A549 (cell line): ENCODE data around the gene ADGRD1.

Experiments
- CHD2 ChIP-seq: fragments of 150-350 bp; IDR thresholded peaks from 2 replicates; pipeline ENCODE4 v1.6.1; 2014; ENCODE audit warnings: low read length; ENCODE audit not compliant: partially characterized antibody
- CTCF ChIP-seq: fragments of >200 bp; sonication (Bioruptor Twin); formaldehyde crosslinking; IDR thresholded peaks from 3 replicates; pipeline ENCODE4 v1.5.1; 2016
- EHMT2 ChIP-seq: fragments of 200-600 bp; sonication (generic); IDR thresholded peaks from 2 replicates; pipeline ENCODE4 v1.6.1; 2016; ENCODE audit warnings: antibody characterized with exemption, low read depth, mild to moderate bottlenecking, moderate library complexity
- EP300 ChIP-seq, 2 experiments: fragments of >200 bp; sonication (Bioruptor Twin); formaldehyde crosslinking; IDR thresholded peaks; 2 replicates in 1 of 2; 3 replicates in 1 of 2; pipeline ENCODE4 v1.6.1; 2016 to 2017
- JUN ChIP-seq, 2 experiments: fragments of >200 bp; sonication (Bioruptor Twin); formaldehyde crosslinking; IDR thresholded peaks; 2 replicates in 1 of 2; 3 replicates in 1 of 2; pipeline ENCODE4 v1.6.1; 2016 to 2017
- POLR2A ChIP-seq: IDR thresholded peaks from 2 replicates; pipeline ENCODE4 v1.6.1; 2012; ENCODE audit warnings: mild to moderate bottlenecking, low read length
- RCOR1 ChIP-seq: fragments of 150-350 bp; IDR thresholded peaks from 2 replicates; pipeline ENCODE4 v1.6.1; 2014; ENCODE audit warnings: antibody characterized with exemption, low read length, low read depth
- SMC3 ChIP-seq: fragments of >200 bp; sonication (Bioruptor Twin); formaldehyde crosslinking; IDR thresholded peaks from 3 replicates; pipeline ENCODE4 v1.6.1; 2018; ENCODE audit warnings: inconsistent platforms
- TP53 ChIP-seq: fragments of 250-450 bp; sonication (Bioruptor Pico); IDR thresholded peaks from 2 replicates; pipeline ENCODE4 v1.5.0; 2021; ENCODE audit warnings: mild to moderate bottlenecking, moderate library complexity
- TF ChIP-seq, protein P1 (sequence below): IDR thresholded peaks from 2 replicates; pipeline ENCODE4 v1.6.1; 2012
- TF ChIP-seq, protein P2 (sequence below): IDR thresholded peaks from 2 replicates; pipeline ENCODE4 v1.6.1; 2012
- TF ChIP-seq, protein P3 (sequence below): fragments of 250-450 bp; sonication (Bioruptor Pico); IDR thresholded peaks from 2 replicates; pipeline ENCODE4 v1.5.0; 2021; ENCODE audit warnings: mild to moderate bottlenecking, moderate library complexity, borderline replicate concordance

GRCh38 chr12:130994821-130995375, 41.2 kb downstream of the ADGRD1 start:
- TF ChIP-seq EP300 (IDR thresholded peaks at IDR 0.05), result no peak
- TF ChIP-seq, protein P1, sequence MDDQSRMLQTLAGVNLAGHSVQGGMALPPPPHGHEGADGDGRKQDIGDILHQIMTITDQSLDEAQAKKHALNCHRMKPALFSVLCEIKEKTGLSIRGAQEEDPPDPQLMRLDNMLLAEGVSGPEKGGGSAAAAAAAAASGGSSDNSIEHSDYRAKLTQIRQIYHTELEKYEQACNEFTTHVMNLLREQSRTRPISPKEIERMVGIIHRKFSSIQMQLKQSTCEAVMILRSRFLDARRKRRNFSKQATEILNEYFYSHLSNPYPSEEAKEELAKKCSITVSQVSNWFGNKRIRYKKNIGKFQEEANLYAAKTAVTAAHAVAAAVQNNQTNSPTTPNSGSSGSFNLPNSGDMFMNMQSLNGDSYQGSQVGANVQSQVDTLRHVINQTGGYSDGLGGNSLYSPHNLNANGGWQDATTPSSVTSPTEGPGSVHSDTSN, result no peak
- no peak for TF ChIP-seq CTCF
- TF ChIP-seq POLR2A, result no peak
- no peak for TF ChIP-seq SMC3
- TF ChIP-seq, protein P2, sequence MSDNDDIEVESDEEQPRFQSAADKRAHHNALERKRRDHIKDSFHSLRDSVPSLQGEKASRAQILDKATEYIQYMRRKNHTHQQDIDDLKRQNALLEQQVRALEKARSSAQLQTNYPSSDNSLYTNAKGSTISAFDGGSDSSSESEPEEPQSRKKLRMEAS, result no peak
- no peak for TF ChIP-seq TP53 (CRISPR knock-in tag)
- TF ChIP-seq RCOR1, result no peak
- TF ChIP-seq CHD2, result no peak
- TF ChIP-seq JUN (IDR thresholded peaks at IDR 0.05), result no peak
- TF ChIP-seq EHMT2, result no peak
- TF ChIP-seq, protein P3, sequence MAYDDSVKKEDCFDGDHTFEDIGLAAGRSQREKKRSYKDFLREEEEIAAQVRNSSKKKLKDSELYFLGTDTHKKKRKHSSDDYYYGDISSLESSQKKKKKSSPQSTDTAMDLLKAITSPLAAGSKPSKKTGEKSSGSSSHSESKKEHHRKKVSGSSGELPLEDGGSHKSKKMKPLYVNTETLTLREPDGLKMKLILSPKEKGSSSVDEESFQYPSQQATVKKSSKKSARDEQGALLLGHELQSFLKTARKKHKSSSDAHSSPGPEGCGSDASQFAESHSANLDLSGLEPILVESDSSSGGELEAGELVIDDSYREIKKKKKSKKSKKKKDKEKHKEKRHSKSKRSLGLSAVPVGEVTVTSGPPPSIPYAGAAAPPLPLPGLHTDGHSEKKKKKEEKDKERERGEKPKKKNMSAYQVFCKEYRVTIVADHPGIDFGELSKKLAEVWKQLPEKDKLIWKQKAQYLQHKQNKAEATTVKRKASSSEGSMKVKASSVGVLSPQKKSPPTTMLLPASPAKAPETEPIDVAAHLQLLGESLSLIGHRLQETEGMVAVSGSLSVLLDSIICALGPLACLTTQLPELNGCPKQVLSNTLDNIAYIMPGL (CRISPR knock-in tag), result no peak
